Measurements from ENCODE around the gene IGSF6.
"Not testable (repeated sequence)": the region's sequence is repeated elsewhere in the genome, so short reads cannot be mapped to it uniquely, and the experiment has no call there.

DNA sequence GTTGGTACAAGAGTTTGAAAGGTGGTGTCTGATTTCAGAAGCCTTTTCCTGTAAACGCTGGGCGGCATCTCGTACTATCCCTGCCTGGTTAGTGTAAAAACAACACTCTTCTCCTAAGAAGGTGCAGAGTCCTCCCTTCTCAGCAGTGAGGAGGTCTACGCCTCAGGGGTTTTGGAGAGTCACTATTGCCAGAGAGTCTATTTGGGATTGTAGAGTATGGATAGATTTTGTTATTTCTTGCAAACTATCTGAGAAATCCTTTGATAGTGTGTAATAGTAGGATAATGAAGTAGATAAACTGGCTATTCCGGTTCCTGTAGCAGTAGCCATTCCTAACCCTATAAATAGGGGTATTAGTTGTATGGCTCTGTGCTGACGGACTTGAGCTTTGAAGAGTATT, 21.5 kb downstream of the IGSF6 start:
- TF ChIP-seq, protein P1, sequence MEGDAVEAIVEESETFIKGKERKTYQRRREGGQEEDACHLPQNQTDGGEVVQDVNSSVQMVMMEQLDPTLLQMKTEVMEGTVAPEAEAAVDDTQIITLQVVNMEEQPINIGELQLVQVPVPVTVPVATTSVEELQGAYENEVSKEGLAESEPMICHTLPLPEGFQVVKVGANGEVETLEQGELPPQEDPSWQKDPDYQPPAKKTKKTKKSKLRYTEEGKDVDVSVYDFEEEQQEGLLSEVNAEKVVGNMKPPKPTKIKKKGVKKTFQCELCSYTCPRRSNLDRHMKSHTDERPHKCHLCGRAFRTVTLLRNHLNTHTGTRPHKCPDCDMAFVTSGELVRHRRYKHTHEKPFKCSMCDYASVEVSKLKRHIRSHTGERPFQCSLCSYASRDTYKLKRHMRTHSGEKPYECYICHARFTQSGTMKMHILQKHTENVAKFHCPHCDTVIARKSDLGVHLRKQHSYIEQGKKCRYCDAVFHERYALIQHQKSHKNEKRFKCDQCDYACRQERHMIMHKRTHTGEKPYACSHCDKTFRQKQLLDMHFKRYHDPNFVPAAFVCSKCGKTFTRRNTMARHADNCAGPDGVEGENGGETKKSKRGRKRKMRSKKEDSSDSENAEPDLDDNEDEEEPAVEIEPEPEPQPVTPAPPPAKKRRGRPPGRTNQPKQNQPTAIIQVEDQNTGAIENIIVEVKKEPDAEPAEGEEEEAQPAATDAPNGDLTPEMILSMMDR (IDR thresholded peaks at IDR 0.05): not testable (repeated sequence)
- TF ChIP-seq POLR2A (IDR thresholded peaks at IDR 0.05): not testable (repeated sequence)

Measured in Peyer's patch (tissue), 4 donors.